ENCODE results near the gene USP49.
"Not testable (repeated sequence)": the region's sequence is repeated elsewhere in the genome, so short reads cannot be mapped to it uniquely, and the experiment has no call there.

USP49 gene

GRCh38 chr6:41895300-41896233 lies at the start of gene USP49:
USP49 (minus strand) TSS chr6:41895375; CDS start chr6:41806983, 88,392 bp downstream.
- FAIRE-seq, result no peak

DNA sequence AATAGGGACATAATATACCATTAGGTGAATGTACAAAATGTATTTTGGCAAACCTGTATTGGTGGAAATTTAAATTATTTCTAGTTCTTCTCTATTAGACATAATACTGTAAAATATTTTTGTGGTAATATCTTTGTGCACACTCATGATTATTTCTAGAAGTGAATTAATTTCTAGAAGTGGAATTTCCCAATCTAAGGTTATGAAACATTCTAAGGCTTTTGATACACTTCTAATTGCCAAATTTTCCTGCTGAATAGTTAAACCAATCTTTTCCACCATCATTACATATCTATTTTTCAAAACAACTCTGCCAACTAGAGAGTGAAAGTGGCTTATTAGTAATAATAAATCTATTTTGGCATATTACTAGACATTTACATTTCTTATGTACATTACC lies 48.3 kb upstream of the USP49 start:
- no peak for FAIRE-seq

- not testable (repeated sequence) for FAIRE-seq
These were observed 47.7 kb upstream of the USP49 start for GRCh38 chr6:41942882-41943281.

DNA sequence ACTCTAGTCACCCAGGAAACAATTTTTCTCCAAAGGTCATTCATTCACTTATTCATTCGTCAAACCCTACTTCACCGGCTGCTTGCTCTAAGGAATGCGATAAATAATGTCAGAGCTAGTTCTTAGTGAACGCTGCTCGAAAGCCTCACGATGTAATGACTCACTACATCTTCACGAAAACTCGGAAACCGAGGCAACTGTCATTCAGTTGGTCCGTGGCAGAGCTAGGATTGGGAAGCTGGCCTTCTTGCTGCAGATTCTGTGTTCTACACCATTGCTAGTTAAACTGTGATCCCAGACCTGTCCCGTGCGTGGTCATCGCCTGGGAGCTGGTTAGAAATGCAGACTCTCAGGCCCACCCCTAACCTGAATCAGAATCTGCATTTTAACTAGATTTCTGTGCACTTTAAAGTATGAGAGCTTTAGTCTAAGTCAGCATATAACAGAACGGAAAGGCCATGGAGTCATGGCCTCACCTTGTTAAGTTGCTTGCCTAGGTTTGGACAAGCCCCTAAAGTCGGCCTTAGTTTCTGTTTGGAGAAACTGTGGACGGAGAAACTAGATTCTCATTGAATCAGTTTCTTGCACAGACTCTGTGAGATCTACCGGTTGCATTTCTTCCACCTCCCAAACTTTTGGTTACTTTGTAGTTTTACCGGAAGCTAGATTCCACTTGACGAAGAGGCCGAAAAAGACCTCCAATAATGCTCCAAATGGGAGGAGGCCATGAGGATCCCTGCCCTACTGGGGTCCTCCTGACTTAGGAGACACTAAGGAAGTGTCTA lies 47.1 kb upstream of the USP49 start:
- no peak for FAIRE-seq

- FAIRE-seq, result no peak
These were observed 46.3 kb upstream of the USP49 start, which contains the start of gene CCND3 for GRCh38 chr6:41941280-41942066. CCND3 (minus strand) TSS chr6:41941808; CDS start chr6:41941649, 159 bp downstream.

- FAIRE-seq, result no peak
These were observed 45.6 kb upstream of the USP49 start for GRCh38 chr6:41940759-41941279.

DNA sequence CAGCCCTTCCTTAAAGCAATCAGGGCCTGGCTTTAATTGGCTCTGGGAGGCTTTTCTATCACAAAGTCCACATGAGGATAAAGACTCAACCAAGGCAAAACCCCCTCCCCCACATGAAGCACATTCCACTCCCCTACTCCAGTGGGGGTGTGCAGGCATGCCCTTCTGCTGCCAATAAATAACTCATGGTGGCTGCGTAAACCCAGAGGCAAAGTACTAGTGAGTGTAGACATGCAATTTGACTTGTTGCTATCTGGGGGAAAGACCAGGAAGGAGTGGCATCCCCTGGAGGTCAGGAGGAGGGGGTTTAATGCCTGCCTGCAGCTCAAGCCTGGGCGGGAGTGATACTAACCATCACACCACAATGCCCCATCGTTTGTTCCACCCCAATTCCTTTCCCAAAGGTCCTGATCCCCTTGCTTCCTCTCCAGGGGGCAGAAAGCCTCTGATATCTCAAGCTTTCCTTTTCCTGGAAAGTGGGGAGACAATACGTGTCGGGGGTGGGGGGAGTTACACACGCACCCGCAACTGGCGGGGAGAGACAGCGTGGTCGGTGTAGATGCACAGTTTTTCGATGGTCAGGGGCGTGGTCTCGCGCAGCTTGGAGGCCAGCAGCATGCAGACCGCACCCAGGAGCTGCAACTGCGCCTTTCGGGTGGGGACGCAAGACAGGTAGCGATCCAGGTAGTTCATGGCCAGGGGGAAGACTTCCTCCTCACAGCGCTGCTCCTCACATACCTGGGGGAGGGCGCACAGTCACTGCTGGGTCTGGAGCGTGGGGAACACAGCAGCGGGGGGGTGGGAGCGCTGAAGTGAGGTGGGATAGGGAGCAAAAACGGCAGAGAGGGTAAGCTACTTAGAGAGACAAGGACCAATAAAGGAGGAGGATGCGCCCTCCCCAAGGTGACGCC lies 44.9 kb upstream of the USP49 start:
- FAIRE-seq, result no peak

GRCh38 chr6:41939176-41939847 lies 44.1 kb upstream of the USP49 start:
- no peak for FAIRE-seq

DNA sequence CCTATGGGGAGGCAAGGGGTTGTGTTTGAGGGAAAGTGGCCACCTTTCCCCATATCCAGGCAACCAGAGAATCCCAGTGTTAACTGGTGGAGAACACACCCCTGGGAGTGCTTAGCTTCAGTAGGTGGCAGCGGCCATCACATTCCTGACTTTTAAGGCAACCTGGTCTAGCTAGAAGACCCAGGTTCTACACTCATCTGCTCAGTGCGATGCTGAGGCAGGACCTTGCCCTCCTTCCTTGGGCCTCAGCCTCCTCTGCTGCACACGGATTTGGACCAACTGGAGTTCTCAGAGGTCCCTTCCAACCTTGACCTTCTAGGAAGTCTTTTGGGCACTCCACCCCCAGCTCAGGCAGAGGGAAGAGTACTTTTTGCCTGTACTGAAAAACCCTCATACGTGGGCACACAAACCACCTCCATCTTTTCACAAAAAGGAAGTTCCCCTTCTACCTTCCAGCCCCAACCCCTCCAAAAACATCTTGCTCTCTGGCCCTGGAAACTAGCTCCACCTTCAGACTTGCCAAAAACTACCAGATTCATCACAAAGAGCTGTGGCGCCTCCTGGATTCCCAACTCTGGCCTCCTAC lies 43.5 kb upstream of the USP49 start:
- no peak for FAIRE-seq

GRCh38 chr6:41937861-41938574 lies 42.8 kb upstream of the USP49 start:
- no peak for FAIRE-seq

GRCh38 chr6:41937472-41937860 lies 42.3 kb upstream of the USP49 start:
- FAIRE-seq, result no peak

DNA sequence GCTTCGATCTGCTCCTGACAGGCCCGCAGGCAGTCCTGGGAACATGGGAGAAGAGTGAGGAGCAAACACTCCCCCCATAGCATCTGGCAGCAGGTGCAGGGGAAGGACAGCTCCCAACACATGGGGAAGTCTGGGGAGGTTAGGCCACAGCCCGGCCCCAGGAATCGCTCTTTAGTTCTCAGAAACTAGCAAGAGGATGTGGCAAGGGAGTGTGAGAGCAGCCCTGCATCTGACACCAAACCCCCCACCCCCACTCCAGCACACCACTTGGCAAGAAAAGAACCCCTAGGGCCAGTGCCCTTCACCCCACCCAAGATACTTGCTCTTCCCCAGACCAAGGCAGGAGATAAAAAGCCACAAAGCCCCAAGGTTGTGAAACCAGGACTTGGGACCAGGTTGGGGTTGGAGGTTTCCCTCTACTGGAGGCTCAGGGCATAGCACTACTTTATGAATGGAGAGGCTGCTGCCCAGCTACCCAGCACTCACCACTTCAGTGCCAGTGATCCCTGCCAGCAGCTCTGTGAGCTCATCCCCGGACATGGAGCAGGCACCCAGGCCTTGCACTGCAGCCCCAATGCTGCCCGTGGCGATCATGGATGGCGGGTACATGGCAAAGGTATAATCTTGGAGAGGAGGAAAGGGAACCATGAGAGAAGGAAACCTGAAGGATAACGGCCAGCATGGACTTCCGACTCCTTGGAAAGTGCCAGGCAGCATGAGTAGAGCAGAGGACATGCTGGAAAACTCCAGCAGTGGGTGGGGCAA lies 41.1 kb upstream of the USP49 start:
- FAIRE-seq, result no peak

DNA sequence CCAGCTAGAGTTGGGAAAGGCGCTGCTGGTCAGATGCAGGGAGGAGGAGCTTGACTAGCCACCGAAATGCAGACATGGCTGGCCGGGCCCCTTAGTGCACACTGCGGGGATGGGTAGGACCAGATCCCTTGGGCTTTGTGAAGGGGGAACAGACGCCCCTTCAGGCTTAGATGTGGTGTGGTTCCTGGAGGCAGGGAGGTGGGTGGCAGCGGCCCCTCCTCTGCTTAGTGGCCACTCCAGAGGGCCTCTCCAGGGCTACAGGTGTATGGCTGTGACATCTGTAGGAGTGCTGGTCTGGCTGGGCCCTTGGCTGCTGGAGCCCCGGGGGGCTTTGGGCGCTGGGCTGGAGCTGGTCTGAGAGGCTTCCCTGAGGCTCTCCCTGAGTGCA lies 40.5 kb upstream of the USP49 start:
- no peak for FAIRE-seq

- no peak for FAIRE-seq
These were observed 40.0 kb upstream of the USP49 start for GRCh38 chr6:41935193-41935574.

GRCh38 chr6:41934278-41935192 lies 39.4 kb upstream of the USP49 start:
- no peak for FAIRE-seq

DNA sequence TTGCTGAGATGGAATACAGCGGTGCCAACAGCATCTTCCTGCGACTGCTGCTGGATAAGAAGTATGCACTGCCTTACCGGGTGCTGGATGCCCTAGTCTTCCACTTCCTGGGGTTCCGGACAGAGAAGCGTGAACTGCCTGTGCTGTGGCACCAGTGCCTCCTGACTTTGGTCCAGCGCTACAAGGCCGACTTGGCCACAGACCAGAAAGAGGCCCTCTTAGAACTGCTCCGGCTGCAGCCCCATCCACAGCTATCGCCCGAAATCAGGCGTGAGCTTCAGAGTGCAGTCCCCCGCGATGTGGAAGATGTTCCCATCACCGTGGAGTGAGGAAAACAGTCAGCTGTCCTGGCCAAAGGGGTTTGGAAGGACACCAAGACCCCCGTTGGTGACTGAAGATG lies 37.2 kb upstream of the USP49 start:
- FAIRE-seq, result no peak

- FAIRE-seq, result no peak
These were observed 36.6 kb upstream of the USP49 start for GRCh38 chr6:41931792-41932191.

GRCh38 chr6:41929924-41930323 lies 34.7 kb upstream of the USP49 start:
- FAIRE-seq, result no peak
